Stimulated activated CD4-positive, alpha-beta T cell treated with anti-CD3 and anti-CD28 coated beads, Interleukin-4, amount 100 ng/mL, for 1 hour (primary cell): ENCODE measurements around the gene RS1.
A peak's percentile ranks its signal among the peaks of the same experiment; 100 is the strongest.

Source experiments
- DNase-seq: peaks from one replicate; pipeline ENCODE4 v3.0.0-alpha.2; 2020

RS1 gene

GRCh38 chrX:18672008-18672407 is at the start of gene RS1:
TSS of gene RS1 (minus strand) at chrX:18672108. CDS start at chrX:18672068, 40 bp downstream.
- no peak for DNase-seq

GRCh38 chrX:18719852-18720251 is 47.9 kb upstream of the RS1 start:
- DNase-seq = no peak

GRCh38 chrX:18714910-18715309 is 43.0 kb upstream of the RS1 start:
- no peak for DNase-seq

GRCh38 chrX:18709833-18710232 is 37.9 kb upstream of the RS1 start:
- no peak for DNase-seq

GRCh38 chrX:18707426-18708049 is 35.6 kb upstream of the RS1 start, which contains the start of gene PPEF1:
TSS of gene PPEF1 (plus strand) at chrX:18707645. CDS start at chrX:18707781, 136 bp downstream.
- DNase-seq = no peak

- DNase-seq = no peak
Measured at GRCh38 chrX:18702362-18703195, 30.7 kb upstream of the RS1 start.

- DNase-seq = no peak
Measured at GRCh38 chrX:18701621-18702361, 29.9 kb upstream of the RS1 start.

- no peak for DNase-seq
Measured at GRCh38 chrX:18698737-18699650, 27.1 kb upstream of the RS1 start.

GRCh38 chrX:18696653-18697052 is 24.7 kb upstream of the RS1 start:
- no peak for DNase-seq

- DNase-seq = no peak
Measured at GRCh38 chrX:18692541-18692940, 20.6 kb upstream of the RS1 start.

GRCh38 chrX:18691431-18691830 is 19.5 kb upstream of the RS1 start:
- no peak for DNase-seq

GRCh38 chrX:18687856-18688495 is 16.1 kb upstream of the RS1 start:
- no peak for DNase-seq

GRCh38 chrX:18682979-18683387 is 11.1 kb upstream of the RS1 start:
- no peak for DNase-seq

GRCh38 chrX:18681996-18682395 is 10.1 kb upstream of the RS1 start:
- no peak for DNase-seq

- DNase-seq = no peak
Measured at GRCh38 chrX:18677161-18677869, 5.4 kb upstream of the RS1 start.

- DNase-seq = no peak
Measured at GRCh38 chrX:18676470-18676869, 4.6 kb upstream of the RS1 start.

- no peak for DNase-seq
Measured at GRCh38 chrX:18676050-18676449, 4.1 kb upstream of the RS1 start.

GRCh38 chrX:18674788-18675735 is 3.2 kb upstream of the RS1 start:
- peak; percentile 74 for DNase-seq

GRCh38 chrX:18674417-18674787 is 2.5 kb upstream of the RS1 start:
- peak; percentile 5 for DNase-seq
